Measurements from ENCODE around the gene SPTAN1. TPM values are rescaled to one million over a fixed set of nuclear protein-coding genes. Genes with fewer than 3 reads are reported as not detected.
"Not testable (repeated sequence)": the region's sequence is repeated elsewhere in the genome, so short reads cannot be mapped to it uniquely, and the experiment has no call there.

SPTAN1 gene
- total RNA-seq, 1 experiment from 2014 or later = 181 TPM

GRCh38 chr9:128634651-128635262 lies 82.4 kb downstream of the SPTAN1 start:
- no peak overlapping the region for H3K4me3 ChIP-seq
- peaks cover 84% of the 10 kb centered on the region for H3K36me3 ChIP-seq
- DNase-seq (ENCODE audit: low read depth in 1 of 2, low spot score in 2 of 2) = no peak
- no peaks in the 10 kb centered on the region for H3K27me3 ChIP-seq (replicated peaks)
- H3K9me3 ChIP-seq (replicated peaks) = no peaks in the 10 kb centered on the region; the same call in 1 of the 2 replicates
- peaks cover 25% of the 10 kb centered on the region for H3K4me1 ChIP-seq (replicated peaks)
- peak overlapping the region; percentile 100 for H3K27ac ChIP-seq

DNA sequence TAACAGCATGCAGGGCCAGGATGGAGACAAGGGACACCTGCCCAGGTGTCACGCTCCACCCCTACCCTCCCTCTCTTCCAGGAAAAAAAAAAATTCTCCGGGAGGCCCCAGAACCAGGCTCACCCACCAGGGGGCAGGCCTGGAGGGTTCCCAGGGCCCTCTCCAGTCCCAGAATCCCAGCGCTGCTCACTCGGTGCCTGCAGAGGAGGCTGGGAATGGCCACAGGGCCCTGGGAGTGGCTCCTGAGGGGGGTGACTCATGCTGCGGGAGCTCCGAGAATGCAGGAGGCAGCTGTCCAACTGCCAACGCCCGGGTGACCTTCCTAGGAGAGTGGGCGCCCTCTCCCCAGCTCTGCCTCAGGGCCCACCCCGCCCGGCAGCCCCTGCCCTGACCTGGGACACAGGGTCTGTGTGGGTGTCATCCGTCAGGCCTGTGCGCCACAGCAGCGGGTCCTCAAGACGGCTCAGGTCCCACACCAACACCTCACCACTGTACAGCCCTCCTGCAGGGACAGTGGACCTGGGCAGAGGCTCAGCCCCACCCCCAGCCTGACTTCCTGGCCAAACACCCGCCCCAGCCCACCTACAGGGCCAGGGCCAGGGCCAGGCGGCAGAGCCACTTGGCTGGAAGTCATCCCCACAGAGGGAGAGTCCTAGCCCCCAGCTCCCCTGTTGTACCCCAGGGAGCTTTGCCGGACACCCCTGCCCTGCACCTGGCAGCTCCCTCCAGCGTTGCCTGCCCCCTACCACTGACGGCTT lies 83.1 kb downstream of the SPTAN1 start:
- no peaks in the 10 kb centered on the region for H3K27me3 ChIP-seq (replicated peaks)
- H3K36me3 ChIP-seq = peaks cover 81% of the 10 kb centered on the region
- no peaks in the 10 kb centered on the region; the same call in 1 of the 2 replicates for H3K9me3 ChIP-seq (replicated peaks)
- H3K4me1 ChIP-seq (replicated peaks) = peaks cover 25% of the 10 kb centered on the region
- peak overlapping the region; percentile 13 for H3K4me3 ChIP-seq
- peak overlapping the region; percentile 100 for H3K27ac ChIP-seq
- peak; percentile 96 to 99 for DNase-seq (ENCODE audit: low read depth in 1 of 2, low spot score in 2 of 2)

DNA sequence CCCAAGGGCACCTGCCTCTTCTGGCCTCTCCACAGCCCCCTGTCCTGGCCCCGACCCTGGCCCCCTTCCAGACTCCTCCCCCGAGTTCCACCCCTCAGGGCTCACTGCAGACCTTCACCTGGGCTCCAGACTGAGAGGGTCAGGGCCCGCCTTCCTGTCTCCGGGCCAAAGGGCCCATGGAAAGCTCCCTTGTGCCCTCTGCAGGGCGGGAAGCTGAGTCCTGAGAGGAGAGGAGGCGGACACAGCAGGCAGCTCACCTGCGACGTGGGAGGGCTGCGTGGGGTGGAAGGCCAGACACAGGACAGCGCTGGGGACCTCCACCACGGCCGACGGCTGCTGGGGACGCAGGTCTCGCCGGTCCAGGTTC lies 83.6 kb downstream of the SPTAN1 start:
- peak; percentile 51 to 73 for DNase-seq (ENCODE audit: low read depth in 1 of 2, low spot score in 2 of 2)

DNA sequence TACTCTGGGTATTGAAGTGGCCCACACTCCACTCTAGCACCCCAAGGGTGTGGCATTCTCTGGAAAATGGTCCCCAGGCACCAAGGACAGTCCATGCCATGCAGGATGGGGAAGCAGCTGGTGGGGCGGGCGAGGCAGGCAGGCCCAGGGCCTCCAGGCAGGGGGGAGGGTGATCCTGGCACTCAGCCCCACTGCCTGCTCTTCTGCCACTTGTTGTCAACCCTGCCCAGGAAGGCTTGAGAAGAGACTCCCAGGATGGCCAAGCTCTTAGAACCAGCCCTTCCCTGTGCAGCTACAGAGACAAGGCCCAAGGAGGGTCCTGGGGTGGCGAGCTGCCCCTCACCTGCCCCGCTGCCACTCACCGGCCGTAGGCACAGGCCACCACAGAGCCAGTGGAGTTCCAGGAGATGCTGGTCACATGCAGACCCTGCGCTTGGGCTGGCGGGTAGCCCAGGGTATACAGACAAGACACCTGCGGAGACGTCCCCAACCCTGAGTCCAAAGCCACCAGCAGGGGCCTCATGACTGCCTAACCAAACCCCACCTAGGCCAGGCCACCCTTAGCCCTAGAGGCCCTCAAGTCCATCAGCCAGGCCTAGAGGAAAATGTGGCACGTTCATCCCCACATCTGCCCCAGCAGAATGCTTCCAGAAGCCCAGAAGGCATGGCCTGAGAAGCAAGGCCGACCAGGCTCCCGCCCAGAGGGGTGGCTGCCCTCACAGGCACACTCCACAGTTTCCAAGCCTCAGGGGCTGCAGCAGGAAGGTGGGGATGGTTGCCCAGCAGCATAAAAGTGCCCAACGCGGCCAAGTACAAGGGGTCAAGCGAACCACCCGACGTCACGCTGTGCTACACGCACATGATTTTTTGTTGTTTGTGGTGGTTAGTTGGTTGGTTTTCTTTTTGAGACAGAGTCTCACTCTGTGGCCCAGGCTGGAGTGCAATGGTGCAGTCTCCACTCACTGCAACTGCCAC lies 84.5 kb downstream of the SPTAN1 start:
- Histone ChIP-seq H3K4me3 (no peak overlapping the region), H3K4me1 (replicated peaks) (peaks cover 25% of the 10 kb centered on the region), H3K9me3 (replicated peaks) (no peaks in the 10 kb centered on the region; the same call in 1 of the 2 replicates), H3K27me3 (replicated peaks) (no peaks in the 10 kb centered on the region), H3K36me3 (peaks cover 69% of the 10 kb centered on the region), H3K27ac (peak overlapping the region; percentile 100)
- no peak for DNase-seq (ENCODE audit: low read depth in 1 of 2, low spot score in 2 of 2)

More for the DNA sequence above, 83.6 kb downstream of the SPTAN1 start:
- peaks cover 78% of the 10 kb centered on the region for H3K36me3 ChIP-seq
- H3K4me1 ChIP-seq (replicated peaks) = peaks cover 25% of the 10 kb centered on the region
- no peaks in the 10 kb centered on the region; the same call in 1 of the 2 replicates for H3K9me3 ChIP-seq (replicated peaks)
- no peaks in the 10 kb centered on the region for H3K27me3 ChIP-seq (replicated peaks)
- peak overlapping the region; percentile 100 for H3K27ac ChIP-seq
- peak overlapping the region; percentile 13; the same call in 1 of the 2 replicates for H3K4me3 ChIP-seq

DNA sequence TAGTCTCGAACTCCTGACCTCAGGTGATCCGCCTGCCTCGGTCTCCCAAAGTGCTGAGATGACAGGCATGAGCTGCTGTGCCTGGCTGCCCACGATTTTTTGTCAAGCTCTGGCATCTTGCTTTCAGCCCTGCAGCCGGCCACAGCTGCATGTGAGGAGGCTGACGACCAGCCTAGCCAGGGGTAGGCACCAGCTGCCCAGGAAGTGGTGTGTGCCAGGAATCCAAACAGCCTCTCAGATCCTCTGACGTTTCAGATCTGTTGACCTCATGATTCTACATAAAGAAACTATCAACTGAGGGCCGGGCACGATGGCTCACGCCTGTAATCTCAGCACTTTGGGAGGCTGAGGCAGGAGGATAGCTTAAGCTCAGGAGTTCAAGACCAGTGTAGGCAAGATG lies 85.3 kb downstream of the SPTAN1 start:
- H3K9me3 ChIP-seq (replicated peaks) = no peaks in the 10 kb centered on the region; the same call in 1 of the 2 replicates
- H3K4me3 ChIP-seq = no peak overlapping the region
- H3K27ac ChIP-seq = no peak overlapping the region
- no peaks in the 10 kb centered on the region for H3K27me3 ChIP-seq (replicated peaks)
- DNase-seq (ENCODE audit: low read depth in 1 of 2, low spot score in 2 of 2) = no peak
- peaks cover 25% of the 10 kb centered on the region for H3K4me1 ChIP-seq (replicated peaks)
- peaks cover 61% of the 10 kb centered on the region for H3K36me3 ChIP-seq

DNA sequence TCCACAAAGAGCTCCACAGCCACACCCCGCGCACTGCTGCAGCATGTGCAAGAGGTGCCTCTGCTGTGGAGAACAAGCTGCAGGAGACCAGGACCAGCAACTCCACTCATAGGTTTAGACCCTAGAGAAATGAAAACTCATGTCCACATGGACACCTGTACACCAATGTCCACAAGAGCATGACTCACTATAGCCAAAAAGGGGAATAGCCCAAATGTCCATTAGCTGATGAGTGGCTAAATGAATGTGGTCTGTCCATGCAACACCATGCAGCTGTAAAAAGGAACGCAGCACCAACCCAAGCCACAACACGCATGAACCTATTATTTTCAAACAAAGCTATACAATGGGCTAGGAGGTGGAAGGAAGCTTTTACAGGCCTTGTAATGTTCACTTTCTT lies 86.2 kb downstream of the SPTAN1 start:
- DNase-seq (ENCODE audit: low read depth in 1 of 2, low spot score in 2 of 2) = no peak
- Histone ChIP-seq H3K9me3 (replicated peaks) (no peaks in the 10 kb centered on the region; the same call in 1 of the 2 replicates), H3K27ac (no peak overlapping the region), H3K36me3 (peaks cover 52% of the 10 kb centered on the region), H3K4me1 (replicated peaks) (peaks cover 25% of the 10 kb centered on the region), H3K4me3 (no peak overlapping the region), H3K27me3 (replicated peaks) (no peaks in the 10 kb centered on the region)

DNA sequence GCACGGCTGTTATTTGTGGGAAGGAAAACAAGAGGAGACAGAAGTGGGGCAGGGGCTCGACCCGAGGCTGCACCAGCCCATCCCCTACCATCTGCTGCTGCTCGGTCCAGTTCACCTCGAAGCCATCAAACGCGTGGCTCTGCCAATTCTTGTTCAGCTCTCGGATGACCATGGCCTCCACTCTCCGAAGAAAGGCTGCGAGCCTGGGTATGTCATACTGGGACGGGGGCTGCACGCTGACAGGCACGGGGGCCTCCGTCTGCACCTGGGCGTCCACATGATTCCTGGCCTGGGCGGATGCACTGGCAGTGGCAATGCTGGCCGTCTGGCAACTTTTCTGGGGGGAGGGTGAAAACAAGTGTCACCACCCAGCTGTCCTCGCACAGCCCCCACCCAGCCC lies 88.2 kb downstream of the SPTAN1 start:
- DNase-seq (ENCODE audit: low read depth in 1 of 2, low spot score in 2 of 2) = no peak
- no peaks in the 10 kb centered on the region for H3K9me3 ChIP-seq (replicated peaks)
- H3K4me3 ChIP-seq = no peak overlapping the region
- H3K4me1 ChIP-seq (replicated peaks) = peaks cover 14% of the 10 kb centered on the region
- no peak overlapping the region for H3K27ac ChIP-seq
- no peaks in the 10 kb centered on the region for H3K27me3 ChIP-seq (replicated peaks)
- peaks cover 40% of the 10 kb centered on the region for H3K36me3 ChIP-seq

GRCh38 chr9:128642675-128643245 lies 90.4 kb downstream of the SPTAN1 start:
- Histone ChIP-seq H3K27ac (no peak overlapping the region), H3K9me3 (replicated peaks) (no peaks in the 10 kb centered on the region), H3K27me3 (replicated peaks) (no peaks in the 10 kb centered on the region), H3K4me1 (replicated peaks) (no peaks in the 10 kb centered on the region), H3K4me3 (no peak overlapping the region), H3K36me3 (peaks cover 19% of the 10 kb centered on the region)
- no peak for DNase-seq (ENCODE audit: low read depth in 1 of 2, low spot score in 2 of 2)

GRCh38 chr9:128643519-128644300 lies 91.3 kb downstream of the SPTAN1 start:
- no peaks in the 10 kb centered on the region for H3K4me1 ChIP-seq (replicated peaks)
- H3K9me3 ChIP-seq (replicated peaks) = no peaks in the 10 kb centered on the region
- no peak overlapping the region for H3K27ac ChIP-seq
- DNase-seq (ENCODE audit: low read depth in 1 of 2, low spot score in 2 of 2) = no peak
- H3K27me3 ChIP-seq (replicated peaks) = no peaks in the 10 kb centered on the region
- H3K36me3 ChIP-seq = peaks cover 13% of the 10 kb centered on the region; the same call in 1 of the 2 replicates
- H3K4me3 ChIP-seq = no peak overlapping the region

DNA sequence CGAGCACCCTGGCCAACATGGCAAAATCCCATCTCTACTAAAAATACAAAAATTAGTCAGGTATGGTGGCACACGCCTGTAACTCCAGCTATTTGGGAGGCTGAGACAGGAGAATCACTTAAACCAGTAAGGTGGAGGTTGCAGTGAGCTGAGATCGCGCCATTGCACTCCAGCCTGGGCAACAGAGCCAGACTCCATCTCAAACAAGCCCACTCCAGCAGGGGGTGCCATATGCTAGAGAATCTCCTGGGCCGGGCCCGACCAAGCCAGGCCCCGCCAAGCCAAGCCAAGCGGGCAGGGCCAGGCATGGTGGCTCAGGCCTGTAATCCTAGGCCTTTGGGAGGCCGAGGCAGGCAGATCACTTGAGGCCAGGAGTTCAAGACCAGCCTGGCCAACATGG lies 95.8 kb downstream of the SPTAN1 start:
- not testable (repeated sequence) for H3K27ac ChIP-seq; H3K36me3 ChIP-seq; H3K4me3 ChIP-seq; H3K9me3 ChIP-seq (replicated peaks); DNase-seq (ENCODE audit: low read depth in 1 of 2, low spot score in 2 of 2); H3K4me1 ChIP-seq (replicated peaks); H3K27me3 ChIP-seq (replicated peaks)

DNA sequence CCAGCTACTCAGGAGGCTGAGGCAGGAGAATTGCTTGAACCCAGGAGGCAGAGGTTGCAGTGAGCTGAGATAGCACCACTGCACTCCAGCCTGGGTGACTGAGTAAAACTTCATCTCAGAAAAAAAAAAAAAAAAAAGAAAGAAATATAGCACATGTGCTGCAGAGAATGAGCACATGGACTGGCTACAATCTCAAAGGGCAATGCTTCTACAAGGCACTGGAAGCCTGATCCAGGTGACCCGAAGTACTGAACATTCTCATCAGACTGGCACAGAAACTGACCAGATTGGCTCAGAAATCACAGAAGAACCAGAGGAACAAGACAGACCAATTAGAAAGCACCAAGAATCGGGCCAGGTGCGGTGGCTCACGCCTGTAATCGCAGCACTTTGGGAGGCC lies 99.4 kb downstream of the SPTAN1 start:
- Histone ChIP-seq H3K9me3 (replicated peaks) (no peaks in the 10 kb centered on the region), H3K27me3 (replicated peaks) (no peaks in the 10 kb centered on the region), H3K4me3 (no peak overlapping the region), H3K36me3 (no peaks in the 10 kb centered on the region), H3K4me1 (replicated peaks) (peaks cover 1% of the 10 kb centered on the region), H3K27ac (no peak overlapping the region)
- no peak for DNase-seq (ENCODE audit: low read depth in 1 of 2, low spot score in 2 of 2)

DNA sequence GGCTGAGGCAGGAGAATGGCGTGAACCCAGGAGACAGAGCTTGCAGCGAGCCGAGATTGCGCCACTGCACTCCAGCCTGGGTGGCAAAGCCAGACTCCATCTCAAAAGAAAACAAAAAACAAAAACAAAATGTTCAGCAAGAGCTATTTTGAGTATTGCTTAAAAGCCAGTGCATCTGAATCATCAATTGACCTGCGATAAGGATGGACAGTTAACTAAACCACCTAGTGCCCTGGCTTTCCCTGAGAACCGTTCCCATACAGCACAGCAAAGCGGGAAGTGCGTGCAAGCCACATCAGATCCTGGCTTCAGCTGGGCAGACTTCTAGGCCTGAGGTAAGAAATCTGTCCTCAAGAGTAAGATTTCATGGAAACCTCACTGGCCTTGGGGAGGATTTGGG lies 101.5 kb downstream of the SPTAN1 start:
- no peak overlapping the region for H3K4me3 ChIP-seq
- no peaks in the 10 kb centered on the region for H3K36me3 ChIP-seq
- H3K9me3 ChIP-seq (replicated peaks) = no peaks in the 10 kb centered on the region
- H3K27me3 ChIP-seq (replicated peaks) = no peaks in the 10 kb centered on the region
- peaks cover 5% of the 10 kb centered on the region for H3K4me1 ChIP-seq (replicated peaks)
- H3K27ac ChIP-seq = no peak overlapping the region
- no peak for DNase-seq (ENCODE audit: low read depth in 1 of 2, low spot score in 2 of 2)

- Histone ChIP-seq H3K4me3 (no peak overlapping the region), H3K4me1 (replicated peaks) (peaks cover 5% of the 10 kb centered on the region), H3K27me3 (replicated peaks) (no peaks in the 10 kb centered on the region), H3K36me3 (no peaks in the 10 kb centered on the region), H3K9me3 (replicated peaks) (no peaks in the 10 kb centered on the region), H3K27ac (no peak overlapping the region)
- no peak for DNase-seq (ENCODE audit: low read depth in 1 of 2, low spot score in 2 of 2)
Observed at GRCh38 chr9:128654481-128654880, 102.1 kb downstream of the SPTAN1 start.
